NCI-H446 treated with DMSO at 0.1 percent for 48 hours (cell line): Measurements from ENCODE around the gene SPPL2C.

ENCODE experiments used
- DNase-seq: peaks from one replicate; lab custom pipeline; 2025; lab: John Stamatoyannopoulos, UW

The SPPL2C gene

GRCh38 chr17:45828582-45829133, 16.0 kb upstream of the SPPL2C start:
- no peak for DNase-seq

- no peak for DNase-seq
Measured at GRCh38 chr17:45833920-45834319, 10.8 kb upstream of the SPPL2C start.

GRCh38 chr17:45834471-45835396, 9.9 kb upstream of the SPPL2C start:
- no peak for DNase-seq

DNA sequence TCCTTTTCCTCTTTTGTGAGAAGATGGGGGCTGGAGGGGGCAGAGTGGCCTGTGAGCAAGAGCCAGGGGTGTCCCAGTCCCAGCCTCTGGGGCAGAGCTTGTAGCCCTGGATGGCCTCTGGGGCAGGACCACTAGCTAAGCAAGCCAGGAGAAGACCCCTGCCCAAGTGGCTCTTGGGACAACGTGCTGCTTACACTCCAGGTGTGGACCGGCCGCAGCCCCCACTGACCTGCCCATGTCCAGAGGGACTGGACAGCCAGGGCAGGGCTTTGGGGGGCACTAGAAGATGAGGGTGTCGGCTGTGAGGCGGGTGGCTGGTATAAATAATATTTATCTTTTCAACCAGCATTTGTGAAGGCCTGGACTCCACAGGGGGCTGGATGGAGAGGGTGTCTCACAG, 9.2 kb upstream of the SPPL2C start:
- no peak for DNase-seq

GRCh38 chr17:45836047-45837044, 8.3 kb upstream of the SPPL2C start:
- no peak for DNase-seq

DNA sequence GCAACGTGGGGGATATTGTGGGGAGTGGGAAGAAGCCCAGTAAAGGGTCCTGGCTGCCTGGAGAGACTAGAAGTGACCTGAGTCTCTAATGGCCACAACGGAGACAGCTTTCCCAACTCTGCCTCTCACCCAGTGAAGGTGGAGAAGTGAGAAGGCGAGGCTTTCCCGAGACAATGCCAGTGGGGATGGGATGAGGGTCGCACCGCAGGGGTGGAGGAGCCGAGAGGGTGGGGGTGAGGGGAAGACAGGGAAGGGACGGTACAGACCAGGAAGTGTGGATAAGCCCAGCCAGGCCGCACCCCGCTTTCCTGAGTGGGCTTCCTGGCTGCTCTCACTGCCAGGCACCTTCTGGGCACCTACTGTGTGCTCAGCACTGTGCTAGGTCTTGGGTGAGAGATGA, 7.5 kb upstream of the SPPL2C start:
- DNase-seq: no peak

GRCh38 chr17:45837603-45838002, 7.1 kb upstream of the SPPL2C start:
- no peak for DNase-seq

GRCh38 chr17:45838751-45839295, 5.9 kb upstream of the SPPL2C start:
- no peak for DNase-seq

DNA sequence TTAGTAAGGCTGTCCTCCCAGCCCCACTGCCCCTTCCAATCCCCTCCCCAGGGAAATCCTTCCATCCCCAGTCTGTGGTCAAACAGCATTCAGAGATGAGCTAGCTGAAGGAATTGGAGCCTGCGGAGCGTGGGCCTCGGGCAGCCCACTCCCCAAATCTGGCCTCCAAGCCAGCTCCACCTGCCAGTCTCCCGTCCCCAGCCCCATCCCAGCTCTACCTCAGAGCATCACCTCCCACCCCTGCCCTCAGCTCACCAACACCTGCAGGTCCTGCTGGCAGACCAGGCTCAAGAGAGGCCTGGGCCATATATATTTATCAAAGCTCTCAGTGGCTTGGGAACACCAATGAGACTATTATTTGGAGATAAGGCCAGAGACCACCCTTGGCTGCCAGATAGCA, 5.2 kb upstream of the SPPL2C start:
- DNase-seq: no peak

- DNase-seq: no peak
Measured at GRCh38 chr17:45841186-45841585, 3.5 kb upstream of the SPPL2C start.

- DNase-seq: peak; percentile 66
Measured at GRCh38 chr17:45841883-45842525, 2.7 kb upstream of the SPPL2C start.

DNA sequence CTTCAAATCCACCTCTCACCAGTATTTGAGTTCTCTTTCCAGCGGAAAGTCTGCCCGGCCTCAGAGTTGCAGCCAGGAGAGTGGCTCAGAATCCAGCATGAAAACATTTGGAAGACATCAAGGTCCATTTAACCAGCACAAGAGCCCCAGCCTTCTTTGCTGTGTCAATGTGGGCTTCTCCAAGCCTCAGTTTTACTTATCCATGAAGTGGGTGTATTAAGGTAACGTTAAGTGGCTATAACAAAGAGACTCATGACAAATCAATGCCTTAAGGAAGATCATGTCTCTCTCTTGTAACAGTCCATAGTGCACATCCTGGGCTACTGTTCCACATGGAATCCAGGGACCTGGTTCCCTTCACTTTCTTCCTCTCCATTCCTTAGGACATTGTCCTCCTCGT, 959 bp upstream of the SPPL2C start:
- DNase-seq: no peak

DNA sequence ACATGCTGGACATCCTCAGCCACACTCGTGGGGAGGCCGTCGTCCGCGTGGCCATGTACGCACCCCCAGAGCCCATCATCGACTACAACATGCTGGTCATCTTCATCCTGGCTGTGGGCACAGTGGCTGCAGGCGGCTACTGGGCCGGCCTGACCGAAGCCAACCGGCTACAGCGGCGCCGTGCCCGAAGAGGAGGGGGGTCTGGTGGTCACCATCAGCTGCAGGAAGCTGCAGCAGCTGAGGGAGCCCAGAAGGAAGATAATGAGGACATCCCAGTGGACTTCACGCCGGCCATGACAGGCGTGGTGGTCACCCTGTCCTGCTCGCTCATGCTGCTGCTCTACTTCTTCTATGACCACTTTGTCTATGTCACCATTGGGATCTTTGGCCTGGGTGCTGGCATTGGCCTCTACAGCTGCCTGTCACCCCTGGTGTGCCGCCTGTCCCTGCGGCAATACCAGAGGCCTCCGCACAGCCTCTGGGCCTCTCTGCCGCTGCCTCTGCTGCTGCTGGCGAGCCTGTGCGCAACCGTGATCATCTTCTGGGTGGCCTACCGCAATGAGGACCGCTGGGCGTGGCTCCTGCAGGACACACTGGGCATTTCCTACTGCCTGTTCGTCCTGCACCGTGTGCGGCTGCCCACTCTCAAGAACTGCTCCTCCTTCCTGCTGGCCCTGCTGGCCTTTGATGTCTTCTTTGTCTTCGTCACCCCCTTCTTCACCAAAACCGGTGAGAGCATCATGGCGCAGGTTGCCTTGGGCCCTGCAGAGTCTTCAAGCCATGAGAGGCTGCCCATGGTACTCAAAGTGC, 900 bp downstream of the SPPL2C start:
- DNase-seq: no peak

GRCh38 chr17:45846223-45846622, 1.5 kb downstream of the SPPL2C start:
- no peak for DNase-seq

DNA sequence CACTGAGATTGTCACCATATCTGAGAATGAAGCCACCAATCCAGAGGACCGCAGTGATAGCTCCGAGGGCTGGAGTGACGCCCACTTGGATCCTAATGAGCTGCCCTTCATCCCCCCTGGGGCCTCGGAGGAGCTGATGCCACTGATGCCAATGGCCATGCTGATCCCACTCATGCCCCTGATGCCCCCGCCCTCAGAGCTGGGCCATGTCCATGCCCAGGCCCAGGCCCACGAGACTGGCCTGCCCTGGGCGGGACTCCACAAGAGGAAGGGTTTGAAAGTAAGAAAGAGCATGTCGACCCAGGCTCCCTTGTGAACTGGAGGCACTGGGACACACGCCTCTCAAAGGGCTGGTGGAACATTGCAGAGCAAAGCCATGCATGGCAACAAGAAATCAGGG, 2.0 kb downstream of the SPPL2C start:
- no peak for DNase-seq

- DNase-seq: no peak
Measured at GRCh38 chr17:45847101-45847500, 2.4 kb downstream of the SPPL2C start.

- DNase-seq: no peak
Measured at GRCh38 chr17:45847747-45848146, 3.1 kb downstream of the SPPL2C start.

DNA sequence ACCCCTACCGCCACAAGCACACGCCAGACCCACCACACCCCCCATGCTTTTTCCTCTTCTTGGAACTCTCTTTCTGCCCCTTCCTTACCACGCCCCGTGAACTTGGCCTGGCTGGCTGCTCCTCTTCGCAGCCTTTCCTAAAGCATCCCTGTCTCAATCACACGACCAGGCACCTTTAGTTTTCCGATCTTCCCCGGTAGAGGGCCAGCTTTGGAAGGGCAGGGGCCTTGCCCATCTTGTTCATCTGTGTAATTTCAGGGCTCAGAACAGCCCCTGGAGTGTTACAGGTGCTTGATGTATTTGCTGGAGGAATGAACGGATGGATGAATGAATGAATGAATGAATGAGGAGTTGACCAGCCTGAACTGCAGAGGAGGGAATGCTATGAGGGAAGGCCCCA, 3.7 kb downstream of the SPPL2C start:
- no peak for DNase-seq

- DNase-seq: no peak
Measured at GRCh38 chr17:45848868-45849535, 4.3 kb downstream of the SPPL2C start.

DNA sequence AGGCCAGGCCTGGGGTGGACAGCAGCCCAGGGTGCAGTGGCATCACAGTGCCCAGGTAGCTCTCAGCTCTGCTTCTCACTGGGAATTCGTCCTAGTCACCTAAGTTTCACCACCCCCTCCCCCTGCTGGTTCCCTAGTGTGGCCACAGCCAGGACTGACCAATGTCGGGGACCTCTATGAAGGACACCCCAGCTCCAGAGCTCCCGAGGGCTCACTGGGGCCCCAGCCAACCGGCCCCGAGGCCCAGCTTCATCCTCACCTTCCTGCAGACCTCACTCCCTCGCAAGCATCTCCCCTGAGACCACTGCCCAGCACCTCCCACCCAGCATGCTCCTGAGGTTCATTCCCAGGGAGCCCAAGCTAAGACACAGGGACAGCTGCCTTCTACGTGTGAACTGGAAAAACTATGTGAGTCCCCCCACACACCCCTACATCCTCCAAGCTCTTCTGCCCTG, 4.9 kb downstream of the SPPL2C start:
- DNase-seq: no peak
